CD4-positive, alpha-beta T cell treated with Interleukin-6 at 100 ng/mL for 8 hours (primary cell): ENCODE results near the gene PTGES3.
A peak's percentile ranks its signal among the peaks of the same experiment; 100 is the strongest.
"Not testable (repeated sequence)": the region's sequence is repeated elsewhere in the genome, so short reads cannot be mapped to it uniquely, and the experiment has no call there.

Experiments used
- DNase-seq: peaks from one replicate; pipeline ENCODE4 v3.0.0-alpha.2; 2020; ENCODE audit warnings: mixed read lengths, low spot score

PTGES3 gene

DNA sequence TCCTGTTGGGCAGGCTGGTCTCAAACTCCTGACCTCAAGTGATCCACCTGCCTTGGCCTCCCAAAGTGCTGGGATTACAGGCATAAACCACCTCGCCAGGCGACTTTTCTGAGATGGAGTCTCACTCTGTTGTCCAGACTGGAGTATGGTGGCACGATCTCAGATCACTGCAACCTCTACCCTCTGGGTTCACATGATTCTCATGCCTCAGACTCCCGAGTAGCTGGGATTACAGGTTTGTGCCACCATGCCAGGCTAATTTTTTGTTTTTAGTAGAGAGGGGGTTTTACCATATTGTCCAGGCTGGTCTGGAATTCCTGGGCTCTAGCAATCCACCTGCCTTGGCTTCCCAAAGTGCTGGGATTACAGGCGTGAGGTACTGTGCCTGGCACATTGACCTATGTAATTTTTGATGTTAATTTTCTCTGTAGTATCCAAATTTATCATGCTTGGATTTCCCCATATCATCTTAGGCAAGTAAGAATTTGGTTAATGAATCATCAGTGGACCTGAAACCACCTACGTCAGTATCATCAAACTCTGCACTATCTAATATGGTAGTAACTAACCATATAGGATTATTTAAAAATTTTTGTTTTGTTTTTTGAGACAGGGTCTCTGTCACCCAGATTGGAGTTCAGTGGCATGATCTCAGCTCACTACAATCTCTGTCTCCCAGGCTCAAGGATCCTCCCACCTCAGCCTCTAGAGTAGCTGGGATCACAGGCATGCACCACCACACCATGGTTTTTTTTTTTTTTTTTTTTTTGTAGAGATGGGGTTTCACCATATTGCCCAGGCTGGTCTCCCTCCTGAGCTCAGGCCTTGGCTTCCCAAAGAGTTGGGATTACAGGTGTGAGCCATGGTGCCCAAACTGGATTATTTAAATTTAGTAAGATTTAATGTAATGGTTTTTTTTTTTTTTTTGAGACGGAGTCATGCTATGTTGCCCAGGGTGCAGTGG is 30.4 kb downstream of the PTGES3 start:
- no peak for DNase-seq

DNA sequence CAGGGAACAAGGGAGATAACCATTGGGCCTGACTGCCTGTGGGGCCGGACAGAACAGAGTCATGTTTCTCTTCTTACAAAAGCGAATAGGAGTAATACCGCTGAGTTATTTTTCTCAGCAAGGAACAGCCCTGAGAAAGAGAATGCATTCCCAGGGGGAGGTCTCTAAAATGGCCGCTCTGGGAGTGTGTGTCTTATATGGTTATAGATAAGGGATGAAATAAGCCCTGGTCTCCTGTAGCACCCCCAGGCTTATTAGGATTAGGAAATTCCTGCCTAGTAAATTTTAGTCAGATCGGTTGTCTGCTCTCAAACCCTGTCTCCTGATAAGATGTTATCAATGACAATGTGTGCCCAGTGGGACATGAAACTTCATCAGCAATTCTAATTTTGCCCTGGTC is 34.3 kb downstream of the PTGES3 start:
- DNase-seq = not testable (repeated sequence)

DNA sequence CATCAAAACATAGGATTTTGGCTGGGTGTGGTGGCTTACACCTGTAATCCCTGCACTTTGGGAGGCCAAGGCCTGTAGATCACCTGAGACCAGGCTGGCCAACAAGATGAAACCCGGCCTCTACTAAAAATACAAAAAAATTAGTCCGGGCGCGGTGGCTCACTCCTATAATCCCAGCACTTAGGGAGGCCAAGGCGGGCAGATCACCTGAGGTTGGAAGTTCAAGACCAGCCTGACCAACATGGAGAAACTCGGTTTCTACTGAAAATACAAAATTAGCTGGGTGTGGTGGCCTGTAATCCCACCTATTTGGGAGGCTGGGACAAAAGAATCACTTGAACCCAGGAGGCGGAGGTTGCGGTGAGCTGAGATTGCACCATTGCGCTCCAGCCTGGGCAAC is 40.1 kb downstream of the PTGES3 start:
- DNase-seq = not testable (repeated sequence)

DNA sequence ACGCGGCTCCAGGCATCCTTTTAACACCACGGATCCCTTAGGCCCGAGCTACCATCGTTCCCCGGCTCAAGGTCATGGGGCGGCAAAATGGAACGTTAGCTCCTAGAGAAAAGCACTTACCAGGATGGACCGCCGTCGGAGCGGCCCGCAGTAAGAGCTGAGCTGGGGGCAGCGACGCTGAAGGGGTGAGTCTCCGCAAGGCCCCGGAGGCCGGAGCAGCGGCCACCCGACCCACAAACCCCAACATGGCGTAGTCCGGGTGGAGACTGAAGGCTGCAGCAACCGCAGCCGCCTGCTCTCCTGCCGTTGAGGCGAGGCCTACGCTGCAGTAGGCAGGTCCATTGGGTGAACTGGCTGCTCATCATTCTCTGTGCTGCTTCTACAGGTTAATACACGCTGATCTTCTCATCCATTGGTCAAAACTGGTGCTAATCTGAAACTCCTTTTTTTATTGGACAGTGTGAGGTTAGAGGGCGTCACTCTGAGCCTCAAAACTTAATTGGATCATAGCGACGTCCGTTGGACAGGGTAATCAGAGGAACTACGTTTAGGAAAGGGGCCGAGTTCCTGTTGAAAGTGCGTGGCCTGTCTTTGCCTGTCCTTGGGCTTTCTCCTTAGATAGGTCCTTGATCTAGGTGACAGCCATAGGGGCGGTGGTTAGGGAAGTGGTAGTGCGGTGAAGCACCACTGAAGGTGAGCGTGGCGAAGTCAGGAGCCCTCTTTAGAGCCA is 42.2 kb downstream of the PTGES3 start, which contains the start of gene ATP5F1B:
TSS of gene ATP5F1B (minus strand) at position 268 of the 730 bp plus-strand sequence. CDS start at position 247, 21 bp downstream.
- DNase-seq = peak; percentile 96

DNA sequence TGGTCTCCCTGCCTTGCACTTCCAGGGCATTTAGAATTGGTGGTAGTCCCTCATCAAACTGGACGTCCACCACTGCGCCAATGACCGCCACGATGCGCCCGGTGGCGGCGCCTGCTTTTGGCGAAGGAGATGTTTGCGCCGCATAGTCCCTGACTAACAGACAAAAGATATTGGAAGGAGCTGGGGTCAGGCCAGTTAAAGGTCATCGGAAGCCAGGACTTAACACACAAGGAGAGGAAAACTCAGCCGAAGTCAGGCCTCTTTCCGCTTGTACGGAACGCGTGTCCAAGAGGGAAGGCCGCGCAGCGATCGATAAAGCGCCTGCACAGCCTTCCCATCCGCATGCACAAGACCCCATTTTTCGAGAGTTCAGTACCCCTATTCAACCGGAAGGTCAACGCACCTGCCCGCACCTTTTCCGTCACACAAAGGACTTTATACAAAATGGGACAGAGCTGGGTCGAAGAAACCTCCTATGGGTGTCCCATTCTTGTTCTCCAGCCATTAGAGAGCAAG is 42.8 kb downstream of the PTGES3 start:
- DNase-seq = no peak

DNA sequence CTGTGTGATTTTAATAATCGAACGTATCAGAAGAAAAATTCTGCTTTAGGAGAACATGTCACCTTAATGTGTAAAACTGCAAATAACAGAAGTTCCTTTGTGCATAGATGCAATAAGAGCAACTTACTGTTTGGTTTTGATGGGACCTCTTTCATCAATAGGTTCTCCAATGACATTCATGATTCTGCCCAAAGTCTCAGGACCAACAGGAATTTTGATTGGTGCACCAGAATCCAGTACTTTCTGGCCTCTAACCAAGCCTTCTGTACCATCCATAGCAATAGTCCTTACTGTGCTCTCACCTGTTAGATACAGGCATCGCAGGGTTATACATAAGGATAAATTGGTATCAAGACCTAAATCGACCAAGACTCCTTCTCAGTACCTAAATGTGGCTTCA is 43.4 kb downstream of the PTGES3 start:
- DNase-seq = no peak

DNA sequence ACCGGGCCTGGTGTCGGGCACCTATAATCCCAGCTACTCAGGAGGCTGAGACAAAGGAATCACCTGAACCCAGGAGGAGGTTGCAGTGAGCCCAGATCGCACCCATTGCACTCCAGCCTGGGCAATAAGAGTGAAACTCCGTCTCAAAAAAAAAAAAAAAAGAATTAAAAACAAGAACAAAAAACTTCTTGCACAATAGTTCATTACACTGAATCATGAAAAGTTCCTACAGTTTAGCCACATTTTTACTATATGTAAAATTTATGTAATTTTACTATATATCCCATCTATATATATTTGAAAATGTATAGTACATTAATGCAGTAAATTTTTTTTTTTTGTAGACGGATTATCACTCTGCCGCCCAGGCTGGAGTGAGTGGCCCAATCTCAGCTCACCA is 46.9 kb downstream of the PTGES3 start:
- DNase-seq = no peak

DNA sequence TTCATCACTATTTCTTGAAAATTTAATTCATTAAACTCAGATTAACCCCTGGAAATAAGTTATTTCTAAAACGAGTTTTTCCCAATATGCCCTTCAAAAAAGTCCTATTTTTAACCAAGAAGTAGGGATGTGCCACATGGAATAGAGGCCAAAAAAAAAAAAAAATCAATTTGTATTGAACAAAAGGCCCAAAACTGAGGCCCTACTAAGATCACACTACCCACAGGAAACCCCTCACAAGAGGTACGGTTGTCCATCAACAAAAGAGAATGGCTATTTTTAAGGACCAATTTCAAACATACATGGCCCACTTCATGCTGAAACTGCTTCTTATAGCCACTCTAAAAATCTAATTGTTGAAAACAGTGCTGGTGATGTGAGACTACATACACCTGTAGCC is 50.5 kb downstream of the PTGES3 start:
- DNase-seq = no peak

DNA sequence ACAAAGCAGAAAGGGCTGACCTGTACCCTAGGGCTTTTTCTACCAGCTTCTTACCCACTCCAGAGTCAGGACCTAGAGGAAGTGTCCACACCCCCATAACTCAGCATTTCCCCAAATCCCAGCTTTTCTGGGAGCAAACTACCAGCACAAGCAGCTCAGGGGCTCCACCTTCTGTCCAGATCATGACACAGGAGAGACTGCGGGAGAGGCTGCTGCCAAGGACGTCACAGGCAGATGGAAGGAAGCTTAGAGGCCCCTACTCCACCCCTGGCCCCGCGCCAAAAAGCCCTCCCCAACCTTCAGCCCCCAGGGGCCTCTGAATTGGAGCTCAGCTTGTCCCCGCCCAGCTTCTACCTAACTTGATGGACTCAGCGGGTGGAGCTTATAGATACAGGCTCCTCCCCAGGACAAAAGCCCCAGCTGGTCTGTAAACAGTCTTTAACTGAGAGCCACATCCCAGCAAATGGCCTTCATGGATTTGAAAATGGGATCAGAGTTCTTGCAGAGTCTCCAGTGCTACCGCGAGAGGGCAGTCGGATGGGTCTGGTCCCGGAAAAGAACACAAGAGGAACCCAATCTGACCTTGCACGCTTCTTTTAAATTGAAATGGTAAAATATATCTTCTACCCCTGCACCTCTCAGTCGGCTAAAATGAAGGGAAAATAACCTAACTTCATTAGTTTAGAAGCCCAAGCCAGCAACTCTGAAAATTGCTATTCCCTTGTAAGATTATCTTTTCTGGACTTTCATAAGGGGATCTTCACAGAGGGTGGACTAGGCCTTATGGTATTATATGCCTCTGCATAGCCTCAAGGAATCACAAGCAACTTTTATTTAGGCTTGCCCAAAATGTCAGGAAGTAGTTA is 51.2 kb downstream of the PTGES3 start:
- peak; percentile 90 for DNase-seq

DNA sequence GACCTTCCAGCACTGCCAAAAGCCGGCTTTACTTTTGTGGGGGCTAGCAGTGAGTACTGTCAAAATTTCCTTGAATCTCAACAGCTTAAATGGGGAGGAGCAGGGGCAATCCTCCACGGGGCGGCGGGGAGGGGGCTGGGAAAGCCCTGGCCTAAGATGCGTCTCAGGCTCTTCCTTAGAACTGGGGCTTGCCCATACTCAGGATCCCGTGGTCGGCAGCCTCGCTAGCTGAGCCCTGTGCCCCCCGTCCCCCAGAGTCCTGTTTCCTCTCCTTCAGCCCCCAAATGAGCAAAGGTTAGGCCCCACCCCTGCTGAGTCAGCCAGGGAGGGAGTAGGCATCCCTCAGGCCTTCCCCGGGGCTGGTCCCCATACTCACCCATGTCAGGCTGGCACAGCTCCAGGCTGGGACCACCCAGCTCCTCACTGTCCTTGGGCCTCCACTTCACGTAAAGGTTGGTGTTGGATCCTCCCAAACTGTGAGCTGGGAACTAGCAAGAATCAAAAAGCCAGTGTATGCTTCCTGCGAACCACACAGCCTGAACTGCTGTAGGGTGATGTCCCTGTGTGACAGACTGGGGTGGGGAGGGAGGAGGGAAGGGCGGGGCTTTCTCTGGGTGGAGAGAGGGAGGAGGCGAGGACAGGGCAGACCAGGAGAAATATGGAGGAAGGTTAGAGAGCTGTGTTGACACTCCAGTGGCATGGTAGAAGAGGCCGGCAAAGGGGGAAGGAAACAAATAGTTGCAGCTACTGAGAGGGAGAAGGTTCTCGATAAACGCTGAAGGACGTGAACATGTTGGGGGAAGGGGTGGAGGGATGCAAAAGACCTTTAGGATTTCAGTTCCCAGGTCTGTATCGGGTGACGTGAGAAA is 52.0 kb downstream of the PTGES3 start:
- peak; percentile 81 for DNase-seq

DNA sequence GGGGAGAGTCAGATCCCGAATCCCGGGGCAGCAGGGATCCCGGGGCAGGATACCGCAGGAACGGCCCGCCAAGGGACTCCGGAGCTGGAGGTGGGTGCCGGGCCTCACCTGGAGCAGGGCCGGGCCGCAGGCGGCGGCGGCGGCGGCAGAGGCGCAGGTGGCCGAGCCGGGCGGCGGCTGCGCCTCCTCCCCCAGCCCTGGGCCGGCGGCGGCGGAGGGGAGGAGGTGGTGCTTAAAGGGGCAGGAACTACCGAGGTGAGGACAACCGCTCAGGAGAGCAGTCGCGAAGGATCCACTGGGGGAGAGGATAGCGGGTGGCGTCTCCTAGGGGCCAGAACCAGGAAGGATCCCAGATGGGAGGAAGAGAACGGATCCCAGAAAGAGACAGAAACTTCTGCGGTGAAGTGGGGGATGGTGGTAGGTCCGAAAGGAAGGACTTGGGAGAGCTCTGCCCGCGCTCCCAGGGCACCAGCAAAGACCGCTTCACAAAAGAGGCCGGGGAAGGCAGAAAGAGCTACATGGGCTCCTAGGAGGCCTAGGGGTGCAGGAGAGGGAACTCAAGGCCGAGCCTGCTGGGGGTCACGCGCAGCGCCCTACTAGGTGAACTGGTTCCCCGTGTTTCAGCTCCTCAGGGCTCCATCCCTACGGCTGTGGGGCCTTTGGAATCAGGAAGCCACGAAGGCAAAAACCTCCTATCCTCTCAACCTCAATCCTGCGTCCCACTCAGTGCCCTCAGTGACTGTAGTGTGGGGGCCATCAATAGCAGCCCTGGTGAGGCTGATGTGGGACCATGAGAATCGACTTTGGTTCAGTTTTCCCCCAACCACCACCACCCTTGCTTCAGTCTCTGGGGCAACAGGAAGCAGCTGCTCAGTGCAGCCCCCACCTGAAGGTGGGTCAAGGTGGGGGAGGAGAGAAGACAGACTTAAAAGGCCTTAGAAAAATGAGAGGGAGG is 53.0 kb downstream of the PTGES3 start:
- peak; percentile 59 for DNase-seq

DNA sequence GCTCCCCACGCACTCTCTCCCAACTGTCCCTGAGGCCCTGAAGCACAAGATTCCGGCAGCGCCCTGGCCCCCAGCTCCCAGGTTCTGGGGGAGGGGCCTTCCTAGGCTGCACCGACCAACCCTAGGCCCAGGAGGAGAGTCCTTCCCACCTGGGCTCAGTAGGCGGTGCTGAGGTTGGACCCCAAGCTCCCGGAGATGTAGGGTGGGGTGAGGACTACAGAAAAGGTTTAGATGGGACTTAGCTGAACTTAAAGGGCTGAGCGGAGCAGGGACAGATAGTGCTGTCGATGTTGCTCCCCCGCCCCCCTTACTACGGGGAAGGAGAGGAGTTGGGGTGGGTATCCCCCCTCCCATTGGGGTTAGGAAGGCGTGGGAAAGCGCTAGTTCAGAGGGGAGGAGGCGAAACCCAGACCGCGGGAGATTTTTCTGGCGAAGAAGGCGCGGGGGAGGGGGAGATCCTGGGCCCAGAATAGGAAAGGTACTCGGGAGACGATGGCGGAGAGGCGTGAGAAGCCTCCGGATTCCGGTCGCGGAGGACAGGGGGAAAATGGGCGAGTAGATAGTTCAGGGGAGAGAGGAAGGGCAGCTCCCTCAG is 53.7 kb downstream of the PTGES3 start:
- no peak for DNase-seq

DNA sequence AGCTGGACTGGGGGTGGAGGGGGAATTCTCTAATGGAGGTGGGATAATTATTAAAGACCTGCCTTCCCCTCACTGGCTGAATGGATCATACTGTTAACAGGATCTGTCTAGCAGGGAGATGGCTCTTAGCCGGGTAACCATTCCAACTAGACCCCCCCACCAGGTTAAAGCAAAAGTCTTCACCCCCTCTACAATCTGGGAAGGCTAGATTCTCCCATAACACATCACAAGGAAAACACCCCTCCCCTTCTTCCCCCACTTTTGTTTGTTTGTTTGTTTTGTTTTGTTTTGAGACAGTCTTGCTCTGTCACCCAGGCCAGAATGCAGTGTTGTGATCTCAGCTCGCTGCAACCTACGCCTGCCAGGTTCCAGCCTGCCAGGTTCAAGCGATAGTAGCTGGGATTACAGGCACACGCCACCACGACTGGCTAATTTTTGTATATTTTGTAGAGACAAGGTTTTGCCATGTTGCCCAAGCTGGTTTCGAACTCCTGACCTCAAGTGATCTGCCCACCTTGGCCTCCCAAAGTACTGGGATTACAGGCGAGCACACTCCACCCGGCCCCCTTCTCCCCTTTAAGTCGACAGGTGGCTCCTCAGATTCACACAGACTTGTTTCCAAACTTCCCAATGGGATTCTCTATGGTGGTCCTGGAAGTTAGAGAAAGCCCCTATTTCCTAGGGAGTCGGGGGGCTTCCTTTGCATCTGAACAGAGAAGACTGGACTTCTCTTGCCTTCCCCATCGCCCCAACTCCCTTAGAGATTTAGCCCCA is 54.4 kb downstream of the PTGES3 start:
- DNase-seq = no peak

DNA sequence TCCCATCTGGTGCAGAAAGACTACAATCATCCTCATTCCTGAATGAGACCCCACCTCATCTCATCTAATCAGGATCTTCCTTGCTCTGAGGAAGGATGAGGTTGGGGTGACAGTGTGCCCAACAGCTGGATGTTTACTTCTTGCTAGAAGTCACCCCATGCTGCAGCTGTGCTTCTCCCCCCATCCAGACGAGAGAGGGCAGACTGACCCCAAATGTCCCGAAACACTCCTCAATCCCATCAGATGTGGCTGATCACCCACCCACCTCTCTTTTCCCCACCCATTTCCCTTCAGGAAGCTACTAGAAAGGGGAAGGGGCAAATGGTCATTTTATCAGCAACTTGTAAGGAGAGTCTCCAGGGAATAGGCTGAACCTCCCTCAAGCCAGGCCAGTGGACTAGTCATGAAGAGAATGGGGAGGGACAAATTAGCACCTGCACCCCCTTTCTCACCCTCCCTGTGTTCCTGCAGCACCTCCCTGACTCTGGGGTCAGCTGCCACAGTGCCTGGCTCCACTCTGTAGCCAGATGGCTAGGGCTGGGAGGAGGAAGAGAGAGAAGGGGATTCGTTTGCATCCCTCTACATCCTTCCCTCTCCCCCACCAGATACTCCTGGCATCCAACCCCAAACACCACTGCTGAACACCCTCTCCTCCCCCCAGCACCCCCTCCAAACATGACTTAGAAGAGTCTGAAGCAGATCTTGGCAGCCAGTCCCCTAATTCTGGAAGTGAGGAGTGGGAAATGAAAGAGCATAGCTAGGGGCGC is 55.2 kb downstream of the PTGES3 start:
- DNase-seq = no peak

DNA sequence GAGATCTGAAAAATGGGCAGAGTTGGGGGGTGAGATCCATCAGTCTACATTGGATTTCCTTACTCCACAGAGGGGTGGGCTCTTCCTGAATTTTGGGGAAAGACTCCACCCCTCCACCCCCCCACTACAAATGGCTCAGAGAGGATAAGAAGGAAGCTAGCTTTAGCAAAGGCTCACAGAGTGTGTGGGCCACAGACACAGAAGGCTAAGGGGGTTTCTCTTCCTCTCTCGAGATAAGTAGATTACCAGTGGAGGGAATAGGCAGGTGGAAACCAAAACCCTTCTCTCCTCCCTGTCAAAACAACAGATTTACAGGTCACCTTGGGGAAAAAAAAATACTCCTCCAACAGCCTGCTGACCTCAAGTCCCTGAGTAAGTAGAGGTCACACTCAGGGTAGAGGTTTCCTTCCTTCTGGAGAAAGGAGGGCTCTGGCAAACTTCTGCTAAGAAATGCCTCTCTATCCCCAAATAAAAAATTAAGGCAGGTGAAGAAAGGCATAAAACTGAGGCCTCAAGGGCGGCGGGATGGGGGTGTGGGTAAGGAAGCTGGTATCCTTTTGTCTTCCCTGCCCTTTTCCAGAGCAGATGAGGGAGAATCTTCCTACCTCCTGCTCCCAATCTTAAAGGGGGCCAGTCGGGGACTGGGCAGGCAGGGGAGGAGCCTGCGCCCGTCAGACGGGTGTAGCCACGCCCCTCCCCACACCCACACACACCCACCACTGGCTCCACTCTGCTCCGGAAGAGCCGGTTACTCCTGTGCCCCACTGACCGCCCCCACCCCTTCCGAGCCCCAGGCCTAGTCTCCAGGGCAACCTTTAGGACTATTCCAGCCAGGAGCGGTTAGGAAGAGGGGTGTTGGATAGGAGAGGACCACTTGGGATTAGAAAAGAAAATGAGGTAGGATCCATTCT is 56.0 kb downstream of the PTGES3 start:
- peak; percentile 50 for DNase-seq

DNA sequence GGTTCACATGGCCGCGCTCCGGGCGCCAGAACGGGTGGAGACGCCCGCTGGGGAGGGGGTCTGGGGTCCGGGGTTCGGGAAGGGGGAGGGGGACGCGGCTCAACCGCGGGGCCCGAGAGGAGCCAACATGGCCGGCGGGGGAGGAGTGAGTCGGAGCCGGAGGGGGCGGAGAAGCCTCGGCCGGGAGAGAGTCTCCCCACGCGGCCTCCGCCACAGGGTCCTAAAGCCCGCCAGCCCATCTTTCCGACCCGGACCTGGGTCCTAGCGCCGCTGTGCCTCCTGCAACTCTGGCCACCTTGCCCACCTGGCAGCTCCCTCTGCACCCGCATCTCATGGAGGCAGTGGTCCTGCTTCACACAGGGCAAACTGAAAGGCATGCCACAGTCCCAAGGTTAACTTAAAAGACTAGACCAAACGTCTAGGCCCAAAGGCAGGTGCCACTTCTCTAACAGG is 57.9 kb downstream of the PTGES3 start, which contains the start of gene BAZ2A:
TSS of gene BAZ2A (minus strand) at position 147 of the 453 bp plus-strand sequence. CDS start 12,796 bp downstream, outside the sequence.
- peak; percentile 82 for DNase-seq
